HG03064 (cell line): ENCODE results near the gene BYSL.

Experiments used
- ATAC-seq: cut with Tn5 transposase; IDR thresholded peaks from one replicate; pipeline ENCODE4 v1.9.1; 2021; ENCODE audit warnings: low read depth; ENCODE audit not compliant: unreplicated experiment

Gene BYSL

DNA sequence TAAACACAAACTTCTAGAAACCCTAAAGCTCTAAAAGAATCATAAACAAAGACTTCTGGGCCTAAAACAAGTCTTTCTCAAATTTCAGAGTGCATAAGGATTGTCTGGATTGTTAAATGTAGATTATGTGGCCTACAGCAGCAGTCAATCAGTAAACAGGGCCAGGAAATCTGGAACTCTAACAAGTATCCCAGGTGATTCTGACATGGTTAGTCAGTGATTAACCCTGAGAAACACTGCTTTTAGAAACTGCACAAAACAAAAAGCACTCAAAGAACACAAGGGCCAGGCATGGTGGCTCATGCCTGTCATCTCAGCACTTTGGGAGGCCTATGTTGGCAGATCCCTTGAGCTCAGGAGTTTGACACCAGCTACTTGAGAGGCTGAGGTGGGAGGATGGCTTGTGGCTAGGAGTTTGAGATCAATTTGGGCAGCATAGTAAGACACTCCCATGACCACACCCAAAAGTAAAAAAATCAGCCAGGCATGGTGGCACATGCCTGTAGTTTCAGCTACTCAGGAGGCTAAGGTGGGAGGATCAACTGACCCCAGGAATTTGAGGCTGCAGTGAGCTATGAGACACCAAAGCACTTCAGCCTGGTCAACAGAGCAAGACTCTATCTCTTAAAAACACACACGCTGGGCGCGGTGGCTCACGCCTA, 6.3 kb upstream of the BYSL start:
- no peak for ATAC-seq

DNA sequence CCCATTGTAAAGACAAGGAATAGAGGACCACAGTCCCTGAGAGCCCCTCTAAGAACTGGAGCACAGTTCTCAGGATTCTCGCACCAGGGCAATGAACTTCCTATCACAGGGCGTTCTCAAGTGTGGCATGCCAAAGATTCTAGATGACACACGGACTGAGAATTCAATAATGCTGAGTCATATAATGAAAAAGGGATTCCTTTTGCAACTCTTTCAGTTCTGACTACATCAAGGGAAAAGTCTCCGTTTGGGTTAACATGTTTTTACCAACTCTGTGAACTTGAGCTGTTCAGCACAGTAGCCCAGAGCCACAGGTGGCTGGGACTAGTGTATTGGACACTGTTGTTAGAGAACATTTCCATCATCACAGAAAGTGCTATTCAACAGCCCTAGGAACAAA, 3.8 kb upstream of the BYSL start:
- no peak for ATAC-seq

DNA sequence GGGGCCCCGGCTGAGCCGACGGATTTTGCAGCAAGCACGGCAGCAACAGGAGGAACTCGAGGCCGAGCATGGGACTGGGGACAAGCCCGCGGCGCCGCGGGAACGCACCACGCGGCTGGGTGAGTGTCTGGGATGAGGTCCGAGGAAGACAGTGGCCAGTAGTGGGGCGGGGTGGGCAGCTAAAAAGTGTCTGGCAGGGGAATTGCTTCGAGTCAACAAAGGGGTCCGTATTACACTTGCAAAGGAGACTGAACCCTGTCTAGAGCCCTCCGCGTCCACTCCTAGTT, 356 bp downstream of the BYSL start:
- no peak for ATAC-seq

DNA sequence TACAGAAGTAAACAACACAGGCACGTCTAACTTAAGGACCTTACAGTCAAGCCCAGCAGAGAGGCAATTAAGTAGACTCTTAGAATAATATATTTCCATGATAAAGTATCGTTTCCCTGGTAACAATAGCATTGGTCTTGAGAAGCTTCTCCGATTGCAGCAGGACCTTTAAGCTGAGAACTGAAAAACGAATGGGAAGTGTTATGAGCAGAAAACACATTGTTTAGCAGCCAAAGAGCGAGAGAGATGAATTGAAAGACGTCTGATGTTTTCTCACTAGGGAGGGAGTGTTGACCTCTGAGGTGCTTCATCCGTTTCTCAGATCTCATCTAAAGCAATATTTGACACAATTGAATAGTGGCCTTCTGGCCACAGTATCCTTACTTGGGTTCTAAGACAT, 855 bp downstream of the BYSL start:
- no peak for ATAC-seq

DNA sequence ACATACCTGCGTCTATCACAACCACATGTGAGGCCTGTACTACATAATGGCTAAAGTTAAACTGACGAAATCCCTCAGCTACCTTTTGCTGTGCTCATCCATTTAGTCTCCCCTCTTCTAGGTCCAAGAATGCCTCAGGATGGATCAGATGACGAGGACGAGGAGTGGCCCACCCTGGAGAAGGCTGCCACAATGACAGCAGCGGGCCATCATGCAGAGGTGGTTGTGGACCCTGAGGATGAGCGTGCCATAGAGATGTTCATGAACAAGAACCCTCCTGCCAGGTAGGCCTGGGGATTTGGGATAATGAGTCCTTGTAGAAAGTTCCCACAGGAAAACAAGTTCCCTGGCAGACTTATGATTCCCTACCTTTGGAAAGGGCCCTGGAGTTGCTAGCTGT, 6.0 kb downstream of the BYSL start:
- ATAC-seq = no peak

DNA sequence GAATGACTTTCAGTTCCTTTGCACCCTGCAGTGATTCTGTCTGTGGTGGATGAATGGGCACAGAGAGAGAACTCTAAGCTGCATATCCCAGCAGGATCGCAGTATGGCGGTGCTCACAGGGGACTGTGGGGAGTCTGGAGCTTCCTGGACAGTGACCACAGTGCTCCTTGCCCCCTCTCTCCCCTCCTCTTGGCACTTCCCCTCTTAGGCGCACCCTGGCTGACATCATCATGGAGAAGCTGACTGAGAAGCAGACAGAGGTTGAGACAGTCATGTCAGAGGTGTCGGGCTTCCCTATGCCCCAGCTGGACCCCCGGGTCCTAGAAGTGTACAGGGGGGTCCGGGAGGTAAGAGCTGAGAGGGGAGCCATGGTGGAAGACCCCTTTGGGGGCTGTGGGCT, 8.6 kb downstream of the BYSL start:
- ATAC-seq = no peak

DNA sequence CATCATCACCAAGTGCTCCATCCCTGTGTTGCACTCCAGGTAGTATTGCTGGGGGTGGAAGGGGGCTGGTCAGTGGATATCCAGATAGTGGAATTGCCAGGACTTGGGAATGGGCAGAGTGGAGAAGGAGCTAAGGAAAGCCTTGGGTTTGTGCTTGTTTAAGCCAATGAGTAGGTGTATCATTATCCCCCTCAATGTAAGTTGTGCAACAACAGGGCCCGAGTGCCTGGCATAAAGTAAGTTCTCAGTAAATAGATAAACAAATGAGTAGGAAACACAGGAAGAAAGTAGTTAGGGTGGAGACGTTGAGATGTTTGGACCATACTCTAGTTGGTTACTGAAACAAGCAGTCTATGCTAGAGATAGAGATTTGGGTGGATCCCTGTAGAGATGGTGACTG, 10.5 kb downstream of the BYSL start:
- ATAC-seq = no peak

GRCh38 chr6:41932378-41932777, 11.1 kb downstream of the BYSL start:
- ATAC-seq = no peak

DNA sequence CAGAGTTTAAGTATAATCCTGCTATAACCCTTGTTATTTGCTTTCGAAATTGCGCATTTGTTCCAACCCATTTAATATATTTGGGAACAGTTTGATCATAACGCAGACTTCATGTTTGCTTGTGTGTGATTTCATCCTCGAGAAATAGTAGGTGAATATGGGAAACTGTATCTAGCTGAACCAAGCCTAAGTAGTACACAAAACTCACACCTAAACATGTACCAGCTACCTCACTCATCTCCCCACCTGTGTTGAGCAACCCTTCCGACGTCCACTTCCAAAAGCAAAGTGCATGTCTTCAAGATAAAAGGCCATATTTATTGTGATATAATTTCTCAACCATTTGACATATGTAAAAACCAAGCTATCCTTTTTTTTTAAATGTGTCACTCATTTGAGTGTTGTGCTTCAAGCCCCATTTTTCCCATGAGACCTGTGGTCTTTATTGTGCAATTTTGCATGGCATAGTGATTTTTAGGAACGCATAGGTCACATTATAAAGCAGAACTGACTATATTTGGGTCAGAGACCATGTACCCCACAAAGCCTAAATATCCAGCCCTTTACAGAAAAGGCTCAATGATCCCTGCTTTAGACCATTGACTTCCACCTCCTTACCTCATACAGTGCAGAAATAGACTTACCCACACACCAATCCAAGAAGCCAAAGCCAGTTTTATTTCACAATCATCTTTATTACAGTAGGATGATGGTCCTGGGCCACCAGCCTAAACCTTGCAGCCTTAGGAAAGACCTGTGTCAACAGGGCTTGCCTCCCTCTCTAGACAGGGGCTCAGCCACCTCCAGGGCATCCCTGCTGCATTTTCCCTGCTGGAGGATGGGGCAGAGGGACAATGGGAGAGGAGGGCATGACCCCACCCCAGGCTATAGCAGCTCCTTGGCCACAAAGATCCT, 13.2 kb downstream of the BYSL start:
- no peak for ATAC-seq

GRCh38 chr6:41935193-41935574, 13.9 kb downstream of the BYSL start:
- ATAC-seq = no peak

DNA sequence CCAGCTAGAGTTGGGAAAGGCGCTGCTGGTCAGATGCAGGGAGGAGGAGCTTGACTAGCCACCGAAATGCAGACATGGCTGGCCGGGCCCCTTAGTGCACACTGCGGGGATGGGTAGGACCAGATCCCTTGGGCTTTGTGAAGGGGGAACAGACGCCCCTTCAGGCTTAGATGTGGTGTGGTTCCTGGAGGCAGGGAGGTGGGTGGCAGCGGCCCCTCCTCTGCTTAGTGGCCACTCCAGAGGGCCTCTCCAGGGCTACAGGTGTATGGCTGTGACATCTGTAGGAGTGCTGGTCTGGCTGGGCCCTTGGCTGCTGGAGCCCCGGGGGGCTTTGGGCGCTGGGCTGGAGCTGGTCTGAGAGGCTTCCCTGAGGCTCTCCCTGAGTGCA, 14.4 kb downstream of the BYSL start:
- ATAC-seq = no peak

DNA sequence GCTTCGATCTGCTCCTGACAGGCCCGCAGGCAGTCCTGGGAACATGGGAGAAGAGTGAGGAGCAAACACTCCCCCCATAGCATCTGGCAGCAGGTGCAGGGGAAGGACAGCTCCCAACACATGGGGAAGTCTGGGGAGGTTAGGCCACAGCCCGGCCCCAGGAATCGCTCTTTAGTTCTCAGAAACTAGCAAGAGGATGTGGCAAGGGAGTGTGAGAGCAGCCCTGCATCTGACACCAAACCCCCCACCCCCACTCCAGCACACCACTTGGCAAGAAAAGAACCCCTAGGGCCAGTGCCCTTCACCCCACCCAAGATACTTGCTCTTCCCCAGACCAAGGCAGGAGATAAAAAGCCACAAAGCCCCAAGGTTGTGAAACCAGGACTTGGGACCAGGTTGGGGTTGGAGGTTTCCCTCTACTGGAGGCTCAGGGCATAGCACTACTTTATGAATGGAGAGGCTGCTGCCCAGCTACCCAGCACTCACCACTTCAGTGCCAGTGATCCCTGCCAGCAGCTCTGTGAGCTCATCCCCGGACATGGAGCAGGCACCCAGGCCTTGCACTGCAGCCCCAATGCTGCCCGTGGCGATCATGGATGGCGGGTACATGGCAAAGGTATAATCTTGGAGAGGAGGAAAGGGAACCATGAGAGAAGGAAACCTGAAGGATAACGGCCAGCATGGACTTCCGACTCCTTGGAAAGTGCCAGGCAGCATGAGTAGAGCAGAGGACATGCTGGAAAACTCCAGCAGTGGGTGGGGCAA, 15.0 kb downstream of the BYSL start:
- ATAC-seq = peak; percentile 44

- no peak for ATAC-seq
Observed at GRCh38 chr6:41937472-41937860, 16.2 kb downstream of the BYSL start.

- no peak for ATAC-seq
Observed at GRCh38 chr6:41937861-41938574, 16.7 kb downstream of the BYSL start.

DNA sequence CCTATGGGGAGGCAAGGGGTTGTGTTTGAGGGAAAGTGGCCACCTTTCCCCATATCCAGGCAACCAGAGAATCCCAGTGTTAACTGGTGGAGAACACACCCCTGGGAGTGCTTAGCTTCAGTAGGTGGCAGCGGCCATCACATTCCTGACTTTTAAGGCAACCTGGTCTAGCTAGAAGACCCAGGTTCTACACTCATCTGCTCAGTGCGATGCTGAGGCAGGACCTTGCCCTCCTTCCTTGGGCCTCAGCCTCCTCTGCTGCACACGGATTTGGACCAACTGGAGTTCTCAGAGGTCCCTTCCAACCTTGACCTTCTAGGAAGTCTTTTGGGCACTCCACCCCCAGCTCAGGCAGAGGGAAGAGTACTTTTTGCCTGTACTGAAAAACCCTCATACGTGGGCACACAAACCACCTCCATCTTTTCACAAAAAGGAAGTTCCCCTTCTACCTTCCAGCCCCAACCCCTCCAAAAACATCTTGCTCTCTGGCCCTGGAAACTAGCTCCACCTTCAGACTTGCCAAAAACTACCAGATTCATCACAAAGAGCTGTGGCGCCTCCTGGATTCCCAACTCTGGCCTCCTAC, 17.4 kb downstream of the BYSL start:
- no peak for ATAC-seq

DNA sequence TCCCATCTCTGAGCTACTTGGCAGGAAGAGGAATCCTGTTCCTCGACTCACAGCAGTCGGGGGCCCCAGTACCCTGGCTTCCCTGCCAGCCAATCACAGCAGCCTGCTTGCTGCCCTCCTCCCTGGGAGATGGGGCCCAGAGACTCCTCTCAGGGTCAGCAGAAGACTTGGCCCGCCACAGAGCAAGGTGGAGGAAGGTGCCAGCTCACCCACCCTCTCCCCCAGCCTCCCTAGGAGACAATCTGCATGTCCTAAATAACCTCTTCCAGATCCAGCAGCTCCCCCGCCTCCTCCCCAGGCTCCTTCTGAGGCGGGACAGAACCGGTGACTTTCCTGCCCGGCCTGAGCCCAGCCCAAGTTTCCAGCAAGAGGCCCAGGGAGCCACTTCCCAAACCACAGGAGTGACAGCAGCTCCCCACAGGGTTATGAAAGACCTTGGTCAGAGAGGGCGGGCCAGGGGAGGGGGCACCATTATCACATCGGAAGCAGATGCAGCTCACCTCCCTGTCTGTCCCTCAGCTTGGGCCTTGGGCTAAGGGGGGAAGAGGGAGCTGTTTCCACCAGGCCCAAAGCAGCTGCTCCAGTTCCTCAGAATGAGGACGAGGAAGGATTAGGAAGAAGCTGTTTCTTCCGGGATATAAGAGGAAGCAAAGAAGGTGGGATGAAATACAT, 18.0 kb downstream of the BYSL start:
- ATAC-seq = no peak

DNA sequence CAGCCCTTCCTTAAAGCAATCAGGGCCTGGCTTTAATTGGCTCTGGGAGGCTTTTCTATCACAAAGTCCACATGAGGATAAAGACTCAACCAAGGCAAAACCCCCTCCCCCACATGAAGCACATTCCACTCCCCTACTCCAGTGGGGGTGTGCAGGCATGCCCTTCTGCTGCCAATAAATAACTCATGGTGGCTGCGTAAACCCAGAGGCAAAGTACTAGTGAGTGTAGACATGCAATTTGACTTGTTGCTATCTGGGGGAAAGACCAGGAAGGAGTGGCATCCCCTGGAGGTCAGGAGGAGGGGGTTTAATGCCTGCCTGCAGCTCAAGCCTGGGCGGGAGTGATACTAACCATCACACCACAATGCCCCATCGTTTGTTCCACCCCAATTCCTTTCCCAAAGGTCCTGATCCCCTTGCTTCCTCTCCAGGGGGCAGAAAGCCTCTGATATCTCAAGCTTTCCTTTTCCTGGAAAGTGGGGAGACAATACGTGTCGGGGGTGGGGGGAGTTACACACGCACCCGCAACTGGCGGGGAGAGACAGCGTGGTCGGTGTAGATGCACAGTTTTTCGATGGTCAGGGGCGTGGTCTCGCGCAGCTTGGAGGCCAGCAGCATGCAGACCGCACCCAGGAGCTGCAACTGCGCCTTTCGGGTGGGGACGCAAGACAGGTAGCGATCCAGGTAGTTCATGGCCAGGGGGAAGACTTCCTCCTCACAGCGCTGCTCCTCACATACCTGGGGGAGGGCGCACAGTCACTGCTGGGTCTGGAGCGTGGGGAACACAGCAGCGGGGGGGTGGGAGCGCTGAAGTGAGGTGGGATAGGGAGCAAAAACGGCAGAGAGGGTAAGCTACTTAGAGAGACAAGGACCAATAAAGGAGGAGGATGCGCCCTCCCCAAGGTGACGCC, 18.8 kb downstream of the BYSL start:
- ATAC-seq = no peak

DNA sequence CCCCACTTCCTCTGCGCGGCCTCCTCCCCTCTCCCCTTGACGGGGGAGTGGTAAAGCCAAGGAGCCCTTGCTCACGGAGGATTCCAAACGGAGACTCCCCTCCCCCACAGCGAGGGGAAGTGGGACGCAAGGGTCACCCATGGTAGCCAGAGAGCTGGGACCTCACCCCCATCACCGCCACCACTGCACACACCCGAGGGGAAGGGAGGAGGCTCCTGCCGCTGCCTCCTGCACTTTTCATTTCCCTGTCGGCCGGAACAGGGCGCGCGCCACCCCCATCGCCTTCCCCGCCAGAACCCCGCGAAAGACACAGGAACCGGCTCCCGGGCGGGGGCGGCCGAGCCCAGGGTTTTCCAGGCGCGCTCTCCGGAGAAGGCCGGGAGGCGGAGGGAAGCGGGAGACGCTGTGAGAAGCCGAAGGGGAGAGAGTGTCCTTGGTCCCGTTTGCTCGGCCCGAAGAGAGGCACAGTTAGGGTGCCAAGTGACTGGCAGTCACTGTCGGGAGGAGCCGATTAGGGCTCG, 19.5 kb downstream of the BYSL start:
- ATAC-seq = no peak
